IgD-negative memory B cell (primary cell): Measurements from ENCODE around the gene ARHGEF25. TPM values are rescaled to one million over a fixed set of nuclear protein-coding genes. Genes with fewer than 3 reads are reported as not detected.
"Not testable (repeated sequence)": the region's sequence is repeated elsewhere in the genome, so short reads cannot be mapped to it uniquely, and the experiment has no call there.

Source experiments
- H3K27ac Mint-ChIP-seq, 3 donors: one replicate each; pipeline ENCODE4 v1.8.0; 2020 to 2022; ENCODE audit warnings: mild to moderate bottlenecking in 3 of 3, mixed read lengths in 3 of 3, moderate library complexity in 1 of 3
- H3K27me3 Mint-ChIP-seq: one replicate; pipeline ENCODE4 v1.8.0; 2021; ENCODE audit warnings: mixed read lengths
- H3K36me3 Mint-ChIP-seq: one replicate; pipeline ENCODE4 v1.8.0; 2020; ENCODE audit warnings: mild to moderate bottlenecking, mixed read lengths
- H3K4me1 Mint-ChIP-seq, 3 donors: one replicate each; pipeline ENCODE4 v1.8.0; 2020 to 2022; ENCODE audit warnings: mixed read lengths in 3 of 3, mild to moderate bottlenecking in 1 of 3
- H3K4me3 Mint-ChIP-seq, 4 donors: one replicate each; pipeline ENCODE4 v1.8.0; 2020 to 2022; ENCODE audit warnings: mild to moderate bottlenecking in 4 of 4, mixed read lengths in 4 of 4, moderate library complexity in 3 of 4
- H3K9me3 Mint-ChIP-seq, 3 donors: one replicate each; pipeline ENCODE4 v1.8.0; 2020 to 2021; ENCODE audit warnings: mixed read lengths in 3 of 3, mild to moderate bottlenecking in 1 of 3
- polyA plus RNA-seq: library from polyadenylated mRNA; unstranded; fragments of 300-500 nt; fragmentation: Illumina TruSeq; gene quantifications from one replicate; pipeline ENCODE4 v1.2.3, GENCODE V29; 2021

ARHGEF25 gene
- polyA plus RNA-seq, 1 donor from 2014 or later: not detected

GRCh38 chr12:57646659-57647049 is 35.4 kb downstream of the ARHGEF25 start:
- H3K9me3 Mint-ChIP-seq, H3K36me3 Mint-ChIP-seq, H3K27ac Mint-ChIP-seq, H3K4me1 Mint-ChIP-seq, H3K27me3 Mint-ChIP-seq, H3K4me3 Mint-ChIP-seq: not testable (repeated sequence)

- Mint-ChIP-seq H3K27ac (no peak overlapping the region), H3K36me3 (no peaks in the 10 kb centered on the region), H3K4me1 (no peaks in the 10 kb centered on the region), H3K27me3 (peaks cover 7% of the 10 kb centered on the region), H3K9me3 (peaks cover 2 to 10% (median 5%) of the 10 kb centered on the region in 3 donors), H3K4me3 (no peak overlapping the region)
Observed at GRCh38 chr12:57654042-57654441, 42.8 kb downstream of the ARHGEF25 start.

- Mint-ChIP-seq H3K27me3 (peaks cover 7% of the 10 kb centered on the region), H3K9me3 (peaks cover 2 to 10% (median 5%) of the 10 kb centered on the region in 3 donors), H3K36me3 (no peaks in the 10 kb centered on the region), H3K4me1 (no peaks in the 10 kb centered on the region), H3K4me3 (no peak overlapping the region), H3K27ac (no peak overlapping the region)
Observed at GRCh38 chr12:57655541-57656240, 44.5 kb downstream of the ARHGEF25 start.

- H3K27ac Mint-ChIP-seq, H3K9me3 Mint-ChIP-seq, H3K4me1 Mint-ChIP-seq, H3K4me3 Mint-ChIP-seq, H3K27me3 Mint-ChIP-seq, H3K36me3 Mint-ChIP-seq: not testable (repeated sequence)
Observed at GRCh38 chr12:57656408-57656807, 45.2 kb downstream of the ARHGEF25 start.

GRCh38 chr12:57657744-57658143 is 46.5 kb downstream of the ARHGEF25 start:
- H3K4me1 Mint-ChIP-seq: no peaks in the 10 kb centered on the region
- H3K27me3 Mint-ChIP-seq: peaks cover 7% of the 10 kb centered on the region
- H3K4me3 Mint-ChIP-seq: no peak overlapping the region
- H3K9me3 Mint-ChIP-seq: peaks cover 2 to 10% (median 8%) of the 10 kb centered on the region in 3 donors
- no peak overlapping the region for H3K27ac Mint-ChIP-seq
- no peaks in the 10 kb centered on the region for H3K36me3 Mint-ChIP-seq

GRCh38 chr12:57658890-57659289 is 47.7 kb downstream of the ARHGEF25 start:
- Mint-ChIP-seq H3K4me3 (no peak overlapping the region), H3K27me3 (peaks cover 7% of the 10 kb centered on the region), H3K36me3 (no peaks in the 10 kb centered on the region), H3K9me3 (peaks cover 0 to 8% (median 7%) of the 10 kb centered on the region in 3 donors), H3K27ac (no peak overlapping the region), H3K4me1 (no peaks in the 10 kb centered on the region)

- Mint-ChIP-seq H3K27me3 (peaks cover 7% of the 10 kb centered on the region), H3K36me3 (peaks cover 1% of the 10 kb centered on the region), H3K4me3 (no peak overlapping the region), H3K4me1 (no peaks in the 10 kb centered on the region), H3K27ac (no peak overlapping the region), H3K9me3 (peaks cover 0 to 4% (median 0%) of the 10 kb centered on the region in 3 donors)
Observed at GRCh38 chr12:57661376-57661775, 50.1 kb downstream of the ARHGEF25 start.

GRCh38 chr12:57665066-57665820 is 54.0 kb downstream of the ARHGEF25 start:
- H3K4me3 Mint-ChIP-seq, H3K36me3 Mint-ChIP-seq, H3K27me3 Mint-ChIP-seq, H3K4me1 Mint-ChIP-seq, H3K9me3 Mint-ChIP-seq, H3K27ac Mint-ChIP-seq: not testable (repeated sequence)

Other genes starting within 250 kb of the ARHGEF25 start
- gene R3HDM2, start 180.4 kb upstream of the ARHGEF25 start, polyA plus RNA-seq: 19.2 TPM
- gene INHBC, start 176.7 kb upstream of the ARHGEF25 start, polyA plus RNA-seq: not detected
- not detected for gene INHBE, start 156.1 kb upstream of the ARHGEF25 start, polyA plus RNA-seq
- gene GLI1, start 151.7 kb upstream of the ARHGEF25 start, polyA plus RNA-seq: 0.18 TPM
- 129 TPM for gene ARHGAP9, start 131.6 kb upstream of the ARHGEF25 start, polyA plus RNA-seq
- 76.6 TPM for gene MARS1, start 123.4 kb upstream of the ARHGEF25 start, polyA plus RNA-seq
- gene DDIT3, start 90.9 kb upstream of the ARHGEF25 start, polyA plus RNA-seq: 32.2 TPM
- gene MBD6, start 88.6 kb upstream of the ARHGEF25 start, polyA plus RNA-seq: 6.3 TPM
- gene DCTN2, start 64.2 kb upstream of the ARHGEF25 start, polyA plus RNA-seq: 79.0 TPM
- not detected for gene KIF5A, start 61.4 kb upstream of the ARHGEF25 start, polyA plus RNA-seq
- gene PIP4K2C, start 20.2 kb upstream of the ARHGEF25 start, polyA plus RNA-seq: 15.5 TPM
- 0.91 TPM for gene DTX3, start 6.6 kb upstream of the ARHGEF25 start, polyA plus RNA-seq
- not detected for gene B4GALNT1, start 21.8 kb downstream of the ARHGEF25 start, polyA plus RNA-seq
- gene OS9, start 82.7 kb downstream of the ARHGEF25 start, polyA plus RNA-seq: 70.4 TPM
- gene AGAP2, start 127.3 kb downstream of the ARHGEF25 start, polyA plus RNA-seq: 4.1 TPM
- 52.8 TPM for gene TSPAN31, start 133.6 kb downstream of the ARHGEF25 start, polyA plus RNA-seq
- gene CDK4, start 140.9 kb downstream of the ARHGEF25 start, polyA plus RNA-seq: 77.4 TPM
- gene MARCHF9, start 143.7 kb downstream of the ARHGEF25 start, polyA plus RNA-seq: 11.9 TPM
- 0.09 TPM for gene CYP27B1, start 155.6 kb downstream of the ARHGEF25 start, polyA plus RNA-seq
- gene METTL1, start 160.7 kb downstream of the ARHGEF25 start, polyA plus RNA-seq: 15.9 TPM
- gene EEF1AKMT3, start 161.2 kb downstream of the ARHGEF25 start, polyA plus RNA-seq: 1.5 TPM
- 27.1 TPM for gene TSFM, start 171.4 kb downstream of the ARHGEF25 start, polyA plus RNA-seq
- gene AVIL, start 207.3 kb downstream of the ARHGEF25 start, polyA plus RNA-seq: 0.19 TPM
- gene CTDSP2, start 235.3 kb downstream of the ARHGEF25 start, polyA plus RNA-seq: 44.6 TPM